ENCODE measurements around the gene LCN9. TPM values are rescaled to one million over a fixed set of nuclear protein-coding genes. Genes with fewer than 3 reads are reported as not detected.

The LCN9 gene
- total and polyA plus RNA-seq, 7 donors, result not detected

DNA sequence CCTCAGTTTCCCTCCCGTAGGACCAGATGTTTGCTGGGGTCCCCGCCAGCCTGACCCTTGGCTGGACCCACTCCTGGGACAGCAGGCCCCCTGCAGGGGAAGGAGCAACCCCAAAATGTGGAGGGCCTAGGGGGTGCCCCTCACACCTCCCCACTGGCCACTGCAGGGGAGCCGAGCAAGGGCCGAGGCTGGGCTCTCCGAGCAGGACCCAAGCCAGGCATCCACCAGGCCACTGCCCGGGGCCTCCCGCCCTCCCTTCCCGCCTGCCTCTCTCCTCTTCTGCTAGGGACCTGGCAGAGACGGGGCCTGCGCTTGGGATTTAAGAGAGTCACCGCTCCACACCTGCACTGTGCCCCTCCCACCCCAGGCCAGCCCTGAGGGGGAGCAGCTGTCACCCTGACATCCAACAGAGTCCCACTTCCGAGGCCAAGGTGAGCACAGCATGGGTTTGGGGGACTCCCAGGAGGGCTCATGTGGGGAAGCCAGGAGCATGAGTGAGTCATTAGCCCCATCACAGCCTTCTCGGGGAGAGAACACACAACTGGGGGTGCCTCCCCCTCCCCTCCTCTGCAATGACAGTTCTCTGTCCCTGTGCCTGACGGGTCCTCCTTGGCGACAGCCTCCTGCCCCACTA is 20.4 kb downstream of the LCN9 start:
- no peaks in the 10 kb centered on the region for H3K9me3 ChIP-seq
- TF ChIP-seq, protein P1, sequence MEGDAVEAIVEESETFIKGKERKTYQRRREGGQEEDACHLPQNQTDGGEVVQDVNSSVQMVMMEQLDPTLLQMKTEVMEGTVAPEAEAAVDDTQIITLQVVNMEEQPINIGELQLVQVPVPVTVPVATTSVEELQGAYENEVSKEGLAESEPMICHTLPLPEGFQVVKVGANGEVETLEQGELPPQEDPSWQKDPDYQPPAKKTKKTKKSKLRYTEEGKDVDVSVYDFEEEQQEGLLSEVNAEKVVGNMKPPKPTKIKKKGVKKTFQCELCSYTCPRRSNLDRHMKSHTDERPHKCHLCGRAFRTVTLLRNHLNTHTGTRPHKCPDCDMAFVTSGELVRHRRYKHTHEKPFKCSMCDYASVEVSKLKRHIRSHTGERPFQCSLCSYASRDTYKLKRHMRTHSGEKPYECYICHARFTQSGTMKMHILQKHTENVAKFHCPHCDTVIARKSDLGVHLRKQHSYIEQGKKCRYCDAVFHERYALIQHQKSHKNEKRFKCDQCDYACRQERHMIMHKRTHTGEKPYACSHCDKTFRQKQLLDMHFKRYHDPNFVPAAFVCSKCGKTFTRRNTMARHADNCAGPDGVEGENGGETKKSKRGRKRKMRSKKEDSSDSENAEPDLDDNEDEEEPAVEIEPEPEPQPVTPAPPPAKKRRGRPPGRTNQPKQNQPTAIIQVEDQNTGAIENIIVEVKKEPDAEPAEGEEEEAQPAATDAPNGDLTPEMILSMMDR (IDR thresholded peaks at IDR 0.05), result no peak
- TF ChIP-seq POLR2A (IDR thresholded peaks at IDR 0.05), result no peak
- TF ChIP-seq EP300 (IDR thresholded peaks at IDR 0.05), result no peak
- no peak for TF ChIP-seq POLR2AphosphoS5 (IDR thresholded peaks at IDR 0.05)
- 75 to 76% methylated on average over 15 of the region's 15 CpGs for WGBS, 2 donors
- no peak for DNase-seq
- no peak overlapping the region for H3K27ac ChIP-seq
- H3K4me1 ChIP-seq, result no peaks in the 10 kb centered on the region
- peaks cover 0 to 44% (median 0%) of the 10 kb centered on the region in 3 donors for H3K27me3 ChIP-seq
- no peak overlapping the region for H3K4me3 ChIP-seq
- intact Hi-C loops (cut with DNase I), result no loop called here
- no peaks in the 10 kb centered on the region for H3K36me3 ChIP-seq

GRCh38 chr9:135684691-135685090 is 21.6 kb downstream of the LCN9 start:
- TF ChIP-seq, protein P1 (IDR thresholded peaks at IDR 0.05), result no peak
- TF ChIP-seq POLR2A (IDR thresholded peaks at IDR 0.05) (no peak), EP300 (IDR thresholded peaks at IDR 0.05) (no peak), POLR2AphosphoS5 (IDR thresholded peaks at IDR 0.05) (no peak)
- H3K9me3 ChIP-seq, result no peaks in the 10 kb centered on the region
- 68 to 76% methylated on average over 17 of the region's 17 CpGs for WGBS, 2 donors
- H3K4me1 ChIP-seq, result no peaks in the 10 kb centered on the region
- peaks cover 0 to 44% (median 0%) of the 10 kb centered on the region in 3 donors for H3K27me3 ChIP-seq
- no peak overlapping the region for H3K27ac ChIP-seq
- H3K36me3 ChIP-seq, result no peaks in the 10 kb centered on the region
- no peak overlapping the region for H3K4me3 ChIP-seq
- no peak for DNase-seq
- intact Hi-C loops (cut with DNase I), result no loop called here

DNA sequence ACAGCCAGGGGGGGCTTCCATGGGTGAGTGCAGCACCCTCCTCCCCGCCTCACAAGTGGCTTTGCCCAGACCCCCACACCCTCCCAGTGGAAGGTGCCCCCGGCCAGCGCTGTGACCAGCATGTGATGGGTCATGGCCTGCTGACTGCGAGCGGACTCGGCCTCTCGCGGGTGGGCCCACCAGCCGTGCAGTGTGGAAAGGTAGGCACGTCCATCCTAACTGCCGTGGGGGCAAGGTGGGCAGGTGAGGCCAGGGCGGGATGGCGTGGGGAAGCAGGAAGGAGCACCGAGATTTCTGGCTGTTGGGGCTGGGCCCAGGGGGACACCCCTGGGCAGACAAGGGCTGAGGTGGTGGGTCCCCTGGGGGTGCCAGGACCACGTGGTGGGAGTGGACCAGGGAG is 24.1 kb downstream of the LCN9 start:
- no peak for DNase-seq
- Histone ChIP-seq H3K4me1 (no peaks in the 10 kb centered on the region), H3K4me3 (no peak overlapping the region), H3K9me3 (no peaks in the 10 kb centered on the region), H3K27me3 (peaks cover 0 to 52% (median 3%) of the 10 kb centered on the region in 3 donors), H3K27ac (no peak overlapping the region), H3K36me3 (no peaks in the 10 kb centered on the region)
- TF ChIP-seq, protein P1 (IDR thresholded peaks at IDR 0.05), result no peak
- TF ChIP-seq POLR2A (IDR thresholded peaks at IDR 0.05) (no peak), EP300 (IDR thresholded peaks at IDR 0.05) (no peak), POLR2AphosphoS5 (IDR thresholded peaks at IDR 0.05) (no peak)
- intact Hi-C loops (cut with DNase I), result no loop called here
- WGBS, 2 donors, result 81 to 90% methylated on average over 15 of the region's 15 CpGs

- Histone ChIP-seq H3K9me3 (no peaks in the 10 kb centered on the region), H3K27me3 (peaks cover 0 to 50% (median 6%) of the 10 kb centered on the region in 3 donors)
- intact Hi-C loops (cut with DNase I), result no loop called here
These were observed 25.9 kb downstream of the LCN9 start for GRCh38 chr9:135689011-135689410.

More at GRCh38 chr9:135689011-135689410, 25.9 kb downstream of the LCN9 start:
- DNase-seq, result no peak
- WGBS, 2 donors, result 79 to 88% methylated on average over 10 of the region's 10 CpGs
- Histone ChIP-seq H3K27ac (no peak overlapping the region), H3K4me1 (no peaks in the 10 kb centered on the region), H3K4me3 (no peak overlapping the region), H3K36me3 (no peaks in the 10 kb centered on the region)
- TF ChIP-seq, protein P1 (IDR thresholded peaks at IDR 0.05), result no peak
- no peak for TF ChIP-seq POLR2AphosphoS5 (IDR thresholded peaks at IDR 0.05)
- TF ChIP-seq EP300 (IDR thresholded peaks at IDR 0.05), result no peak
- no peak for TF ChIP-seq POLR2A (IDR thresholded peaks at IDR 0.05)
